ENCODE results near the gene BDKRB2.

Gene BDKRB2

DNA sequence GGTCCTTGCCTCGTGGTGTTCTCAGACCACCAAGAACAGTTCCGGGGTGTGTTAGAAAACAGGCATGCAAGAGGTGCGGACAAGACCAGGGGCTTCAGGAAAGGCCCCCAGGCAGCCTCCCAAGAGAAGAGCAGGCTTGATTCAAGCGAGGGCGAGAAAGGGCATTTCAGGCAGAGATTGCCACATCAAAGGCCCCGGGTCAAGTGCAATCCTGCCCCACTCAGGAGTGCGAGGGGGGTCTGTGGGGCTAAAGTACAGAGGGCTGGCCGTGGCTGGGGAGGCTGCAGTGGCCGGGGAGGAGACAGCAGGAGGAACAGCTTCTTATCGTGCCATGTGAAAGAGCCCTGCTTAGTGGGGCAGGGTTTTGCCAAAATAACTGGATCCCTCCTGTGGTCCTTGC lies 2.7 kb upstream of the BDKRB2 start:
- no peak for DNase-seq

DNA sequence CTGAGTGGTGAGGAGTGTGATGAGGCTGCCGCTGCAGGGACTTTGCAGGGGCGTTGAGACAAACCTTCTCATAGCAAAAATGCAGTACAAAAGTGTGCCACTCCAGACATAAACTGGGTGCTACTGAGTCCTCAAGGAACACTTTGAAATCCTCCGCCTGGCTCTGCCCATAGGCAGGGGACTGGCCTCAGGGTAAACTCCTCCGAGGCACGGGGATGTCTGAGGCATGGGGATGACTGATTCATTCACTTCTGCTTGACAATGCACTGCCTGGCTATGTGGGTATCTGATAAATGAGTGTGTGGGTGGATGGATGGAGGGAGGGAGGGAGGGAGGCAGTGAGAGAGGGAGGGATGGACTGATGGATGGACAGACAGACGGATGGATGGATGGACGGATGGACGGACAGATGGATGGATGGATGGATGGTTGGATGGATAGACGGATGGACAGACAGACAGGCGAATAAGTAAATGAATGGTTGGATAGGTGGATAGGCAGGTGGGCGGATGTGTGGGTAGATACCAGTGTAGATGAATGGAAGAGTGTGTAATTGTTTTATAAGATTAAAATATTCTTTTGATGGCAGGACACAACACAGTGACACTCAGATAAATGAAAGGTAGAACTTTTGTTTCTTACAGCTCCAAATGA lies 2.1 kb upstream of the BDKRB2 start:
- DNase-seq, result no peak

DNA sequence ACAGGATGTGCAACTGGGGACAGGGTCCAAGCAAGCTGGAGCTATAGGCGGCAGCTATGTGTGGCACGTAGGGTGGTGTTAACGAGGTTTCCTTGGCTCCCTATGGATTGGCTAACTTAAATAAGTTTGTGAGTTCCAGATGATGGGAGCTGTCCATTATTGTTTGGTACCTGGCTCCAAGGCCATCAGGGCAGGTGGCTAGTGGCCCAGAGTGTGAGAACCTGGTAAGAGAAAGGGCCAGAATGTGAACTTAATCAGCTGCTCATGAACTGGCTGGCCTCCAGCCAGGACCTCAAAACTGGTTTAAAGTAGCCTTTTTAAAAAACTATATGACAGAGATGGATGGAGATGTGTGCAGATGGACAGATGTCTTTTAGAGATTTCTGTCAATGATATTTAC lies 1.5 kb upstream of the BDKRB2 start:
- no peak for DNase-seq

DNA sequence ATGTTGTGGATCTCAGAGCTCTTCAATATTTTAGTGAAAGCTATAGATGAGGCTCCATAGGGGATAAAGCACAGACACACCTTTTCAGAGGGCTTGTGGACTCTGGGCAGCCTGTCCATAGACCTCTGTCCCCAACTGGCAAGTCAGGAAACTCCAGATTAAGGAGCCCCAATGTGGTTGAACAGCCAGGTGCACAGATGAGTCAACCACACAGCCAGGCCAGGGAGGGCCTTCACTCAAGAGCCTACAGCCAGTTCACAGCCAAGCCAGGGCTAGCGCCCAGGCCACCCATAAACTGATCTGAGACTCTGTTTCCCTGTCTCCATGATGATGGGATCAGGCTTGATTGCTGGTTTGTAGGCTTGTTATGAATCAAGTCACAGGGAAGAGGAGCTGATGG lies 1.0 kb upstream of the BDKRB2 start:
- no peak for DNase-seq

DNA sequence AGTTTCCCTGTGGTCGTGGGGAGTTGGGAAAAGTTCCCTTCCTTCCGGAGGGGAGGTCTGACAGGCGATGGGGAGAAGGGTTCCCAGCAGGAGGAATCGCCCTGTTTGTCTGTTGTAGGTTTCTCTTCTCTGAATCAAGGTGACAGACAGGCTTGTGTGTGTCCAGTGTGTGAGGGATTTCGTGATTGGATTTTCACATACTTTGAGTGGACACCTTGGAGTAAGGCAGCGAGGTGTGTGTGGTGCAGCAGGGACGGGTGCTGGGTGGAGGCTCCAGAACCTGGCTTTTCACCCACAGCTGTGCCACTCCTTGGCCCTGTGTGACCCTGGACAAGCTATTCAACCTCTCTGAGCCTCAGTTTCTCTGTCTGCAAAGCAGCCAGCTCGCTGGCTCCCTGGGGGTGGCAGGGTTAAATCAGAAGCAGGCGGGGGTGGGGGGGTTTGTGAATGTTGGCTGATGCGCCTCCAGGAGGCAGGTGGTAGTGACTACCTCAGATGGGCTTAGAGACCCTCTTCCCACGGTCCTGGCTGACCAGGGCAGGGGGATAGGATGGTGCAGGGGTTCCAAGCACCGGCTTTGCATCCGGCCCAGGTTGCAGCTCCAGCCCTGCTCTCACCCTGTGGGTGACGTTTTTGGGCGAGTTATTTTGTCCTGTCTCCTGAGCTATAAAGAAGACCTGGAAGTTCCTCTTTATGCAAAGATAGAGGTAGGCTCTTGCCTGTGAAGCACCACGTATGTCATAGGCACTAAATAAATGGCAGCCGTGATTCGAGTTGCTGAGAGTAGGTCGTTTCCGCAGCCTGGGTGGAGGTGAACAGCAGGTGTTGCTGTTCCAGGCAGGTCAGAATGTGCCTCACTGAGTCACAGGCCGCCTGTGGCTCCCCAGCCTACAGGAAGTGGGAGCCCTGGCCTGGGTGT lies 679 bp downstream of the BDKRB2 start:
- DNase-seq, result no peak

DNA sequence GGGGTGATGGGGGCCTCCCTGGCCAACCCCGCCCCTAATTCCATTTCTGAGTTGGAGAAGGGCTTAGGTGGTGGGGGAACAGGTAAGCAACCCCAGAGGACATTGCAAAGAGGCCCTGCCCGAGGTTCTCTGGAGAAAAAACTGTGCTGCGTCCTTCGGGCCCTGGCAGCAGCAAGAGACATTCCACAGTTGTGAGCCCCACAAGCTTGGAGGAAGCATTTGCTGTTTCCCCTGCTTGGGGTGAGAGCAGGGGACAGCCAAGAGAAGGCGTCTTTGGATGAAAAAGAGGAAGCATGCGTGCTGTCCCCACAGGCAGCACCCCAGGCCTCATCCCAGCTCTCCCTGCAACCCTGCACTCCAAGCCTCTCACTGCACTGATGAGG lies 1.3 kb downstream of the BDKRB2 start:
- no peak for DNase-seq

DNA sequence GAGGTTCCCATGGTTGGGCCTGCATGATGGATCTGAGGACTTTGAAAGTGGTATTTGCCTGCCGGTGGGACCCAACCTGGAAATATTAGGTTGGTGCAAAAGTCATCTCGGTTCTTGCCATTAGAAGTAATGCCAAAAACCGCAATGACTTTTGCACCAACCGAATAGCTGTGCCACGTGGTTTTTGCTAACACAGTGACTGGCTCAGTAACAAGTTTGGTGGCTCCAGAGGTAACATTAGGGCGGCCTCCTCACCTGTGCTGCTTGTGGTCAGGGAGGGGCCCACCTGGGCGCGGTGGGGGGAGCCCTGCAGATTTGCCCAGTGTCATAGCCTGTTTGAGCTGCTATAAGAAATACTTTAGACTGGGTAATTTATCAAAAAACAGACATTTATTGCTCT lies 1.8 kb downstream of the BDKRB2 start:
- no peak for DNase-seq

DNA sequence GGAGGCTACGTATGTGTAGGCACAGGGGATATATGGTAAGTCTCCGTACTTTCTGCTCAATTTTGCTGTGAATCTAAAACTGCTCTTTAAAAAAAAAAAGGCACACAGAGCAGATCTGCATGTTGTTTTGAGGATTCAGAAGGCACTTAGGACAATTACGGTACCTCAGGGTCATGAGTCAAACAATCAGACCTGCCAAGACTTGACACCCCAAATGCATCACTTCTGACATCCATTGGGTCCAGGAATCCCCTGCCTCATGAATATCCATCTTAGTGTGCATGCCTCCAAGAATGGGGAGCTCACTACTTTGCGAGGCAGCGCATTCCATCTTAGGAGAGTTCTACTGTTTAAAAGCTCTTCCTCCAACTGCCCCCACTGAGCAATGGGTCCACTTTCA lies 3.0 kb downstream of the BDKRB2 start:
- no peak for DNase-seq

DNA sequence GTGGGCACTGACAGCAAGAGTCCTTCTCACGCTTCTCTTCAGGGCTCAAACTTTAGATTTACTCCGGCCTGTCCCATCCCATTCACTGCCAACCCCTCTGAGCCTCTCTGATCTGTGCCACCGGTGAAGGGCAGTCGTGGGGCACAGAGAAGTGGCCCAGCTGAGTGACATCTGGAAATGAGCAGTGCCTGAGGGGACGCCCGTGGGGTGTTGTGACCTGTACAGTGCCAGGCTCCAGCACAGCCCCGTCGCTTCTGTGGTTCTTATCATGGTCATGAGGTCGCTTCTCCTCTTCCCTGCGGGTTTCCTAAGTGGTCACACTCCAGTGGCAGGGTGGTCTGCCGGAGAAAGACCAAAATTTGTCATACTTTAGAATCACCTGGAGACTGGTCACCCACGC lies 4.1 kb downstream of the BDKRB2 start:
- no peak for DNase-seq

DNA sequence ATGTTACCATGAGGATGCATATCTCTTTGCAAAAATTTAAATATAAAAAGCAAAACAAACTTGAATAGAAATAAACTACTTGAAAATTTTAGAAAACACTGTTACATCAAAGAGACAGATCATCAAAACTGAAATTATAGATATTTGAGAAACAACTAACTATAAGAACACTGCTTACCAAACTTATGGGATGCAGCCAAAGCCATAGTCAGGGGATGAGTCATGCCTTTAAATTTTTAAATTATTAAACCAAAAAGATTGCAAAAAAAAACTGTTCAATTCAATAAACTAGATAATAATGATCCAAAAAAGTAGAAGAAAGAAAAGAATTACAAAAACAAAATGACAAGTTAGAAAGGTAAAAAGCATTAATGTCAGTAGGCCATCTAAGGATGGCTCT lies 7.5 kb downstream of the BDKRB2 start:
- no peak for DNase-seq

DNA sequence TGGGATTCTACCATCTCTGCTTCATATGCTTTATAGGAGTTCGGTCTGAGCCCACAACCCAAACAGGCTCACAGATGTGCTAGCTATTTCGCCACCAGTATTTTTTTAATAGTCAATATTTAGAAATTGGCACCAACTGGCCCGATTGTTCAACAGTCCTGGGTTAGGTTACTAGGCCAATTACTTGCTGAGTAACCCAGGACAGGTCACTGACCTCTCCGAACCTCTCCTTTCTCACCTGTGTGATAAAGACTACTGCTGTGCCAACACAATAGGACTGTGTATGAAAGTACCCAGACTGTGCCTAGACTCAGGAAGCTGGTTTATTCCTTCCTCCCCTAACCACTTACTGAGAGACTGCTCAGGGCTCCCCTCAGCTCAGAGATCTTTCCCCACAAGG lies 8.3 kb downstream of the BDKRB2 start:
- DNase-seq, result no peak

DNA sequence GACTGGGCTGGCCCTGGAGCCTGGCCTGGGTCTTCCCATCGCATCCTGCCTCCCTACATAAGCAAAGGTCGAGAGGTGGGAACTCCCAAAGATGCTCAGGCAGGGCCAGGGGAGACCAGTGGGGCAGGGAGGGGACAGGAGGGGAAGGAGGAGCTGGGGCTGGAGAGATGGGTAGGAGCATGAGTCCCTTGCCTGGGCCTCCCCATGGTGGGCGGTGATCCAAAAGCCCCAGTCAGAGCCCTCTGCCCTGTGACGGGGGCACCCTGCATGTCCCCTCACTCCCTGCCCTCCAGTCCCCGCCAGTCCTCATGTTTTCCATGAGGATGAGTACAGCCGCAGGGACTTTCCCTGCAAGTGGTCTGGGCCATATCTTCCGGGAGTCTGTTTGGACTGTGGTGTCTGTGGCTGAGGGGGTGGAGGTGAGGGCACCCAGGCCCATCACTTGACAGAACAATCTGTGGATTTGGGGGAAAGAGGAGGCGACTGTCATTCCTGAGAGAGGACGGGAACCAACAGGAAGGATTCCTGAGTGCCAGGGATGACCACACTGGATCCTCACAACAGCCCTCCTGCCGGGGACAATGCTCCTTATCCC lies 9.3 kb downstream of the BDKRB2 start:
- no peak for DNase-seq

DNA sequence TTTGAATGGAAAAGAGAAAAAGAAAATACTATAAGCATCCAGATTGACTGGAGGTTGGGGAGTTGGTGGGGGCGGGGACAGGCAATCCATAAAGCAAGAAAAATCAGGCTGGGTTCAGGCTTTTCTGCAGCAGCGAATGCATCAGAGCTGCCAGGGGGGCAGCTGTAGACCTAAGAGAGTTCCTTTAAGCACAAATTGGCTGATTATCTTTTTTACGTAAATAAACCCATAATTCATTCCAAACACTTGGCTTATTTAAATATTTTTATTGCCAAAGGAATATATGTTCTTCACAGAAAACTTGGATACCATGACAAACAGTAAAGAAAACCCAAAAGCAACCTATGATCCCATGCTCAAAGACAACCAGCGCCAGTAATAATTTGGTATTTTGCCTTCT lies 10.2 kb downstream of the BDKRB2 start:
- no peak for DNase-seq

DNA sequence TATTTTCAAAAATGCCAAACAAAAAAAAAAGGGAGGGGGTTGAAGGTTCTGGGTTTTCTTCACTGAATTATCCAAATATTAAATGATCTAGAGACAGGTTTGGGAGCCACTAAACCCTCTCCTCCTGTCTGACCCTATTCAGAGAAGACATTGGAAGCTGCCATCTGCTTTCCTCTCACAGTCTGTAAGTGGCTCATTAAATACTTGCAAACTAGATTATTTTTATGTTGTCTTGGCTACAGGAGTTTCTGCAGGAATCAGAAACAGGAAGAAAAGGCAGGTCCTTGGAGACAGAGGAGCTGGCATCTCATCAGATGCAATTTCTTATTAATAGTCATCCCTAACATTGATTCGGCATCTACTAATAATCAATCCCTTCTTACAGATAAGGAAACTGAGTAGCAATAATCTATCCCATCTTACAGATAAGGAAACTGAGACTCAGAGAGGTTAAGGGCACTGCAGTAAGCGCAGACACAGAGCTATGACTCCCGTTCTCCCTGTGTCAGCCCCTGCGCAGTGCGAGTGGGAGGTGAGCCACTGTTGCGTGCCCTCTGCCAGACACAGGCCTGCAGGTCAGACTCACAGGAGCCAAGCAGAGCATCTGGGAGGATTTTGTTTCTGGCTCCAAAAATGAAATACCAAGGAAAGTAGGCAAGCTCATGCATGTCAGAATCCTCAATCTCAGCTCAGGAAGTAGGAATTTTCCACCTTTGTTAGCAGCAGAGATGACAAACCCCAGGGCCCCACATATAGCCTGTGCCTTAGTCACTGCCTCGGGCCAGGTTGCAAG lies 11.0 kb downstream of the BDKRB2 start:
- no peak for DNase-seq

DNA sequence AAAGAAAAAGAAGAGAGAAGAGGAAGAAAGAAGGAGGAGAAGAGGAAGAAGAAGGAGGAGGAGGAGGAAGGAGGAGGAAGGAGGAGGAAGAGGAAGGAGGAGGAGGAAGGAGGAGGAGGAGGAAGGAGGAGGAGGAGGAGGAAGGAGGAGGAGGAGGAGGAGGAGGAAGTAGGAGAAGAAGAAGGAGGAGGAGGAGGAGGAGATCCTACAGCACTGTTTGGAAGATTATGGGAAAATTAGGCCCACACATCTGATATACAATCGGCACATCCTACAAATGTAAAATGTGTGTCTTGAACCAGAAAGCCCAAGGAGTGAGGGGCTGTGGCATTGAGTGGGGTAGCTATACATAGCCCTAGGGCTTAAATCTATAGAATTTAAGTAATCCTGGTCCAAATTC lies 12.0 kb downstream of the BDKRB2 start:
- no peak for DNase-seq

DNA sequence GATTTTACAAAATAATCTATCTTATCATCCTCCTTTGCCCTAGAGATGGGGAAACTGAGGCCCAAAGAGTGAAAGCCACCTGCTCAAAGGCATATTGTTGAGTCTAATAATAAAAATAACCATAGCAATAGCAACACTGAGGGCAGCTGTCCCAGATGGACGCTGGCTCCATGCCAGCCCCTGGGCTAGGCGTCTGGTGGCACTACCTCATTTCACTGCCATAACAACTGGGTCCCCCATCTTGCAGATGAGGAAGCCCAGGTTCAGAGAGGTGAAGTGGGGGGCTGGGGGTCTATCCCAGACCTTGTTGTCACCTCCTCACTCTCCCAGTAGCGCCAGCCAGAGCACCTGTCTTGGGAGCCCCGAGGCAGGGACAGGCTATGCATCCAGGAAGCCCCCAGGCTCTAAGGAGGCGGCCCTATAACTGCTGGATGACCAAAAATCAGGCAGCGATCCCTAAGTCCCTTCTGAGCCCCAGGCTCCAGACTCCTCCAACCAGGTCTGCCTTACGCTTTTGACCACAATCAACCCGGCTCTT lies 12.8 kb downstream of the BDKRB2 start:
- no peak for DNase-seq

DNA sequence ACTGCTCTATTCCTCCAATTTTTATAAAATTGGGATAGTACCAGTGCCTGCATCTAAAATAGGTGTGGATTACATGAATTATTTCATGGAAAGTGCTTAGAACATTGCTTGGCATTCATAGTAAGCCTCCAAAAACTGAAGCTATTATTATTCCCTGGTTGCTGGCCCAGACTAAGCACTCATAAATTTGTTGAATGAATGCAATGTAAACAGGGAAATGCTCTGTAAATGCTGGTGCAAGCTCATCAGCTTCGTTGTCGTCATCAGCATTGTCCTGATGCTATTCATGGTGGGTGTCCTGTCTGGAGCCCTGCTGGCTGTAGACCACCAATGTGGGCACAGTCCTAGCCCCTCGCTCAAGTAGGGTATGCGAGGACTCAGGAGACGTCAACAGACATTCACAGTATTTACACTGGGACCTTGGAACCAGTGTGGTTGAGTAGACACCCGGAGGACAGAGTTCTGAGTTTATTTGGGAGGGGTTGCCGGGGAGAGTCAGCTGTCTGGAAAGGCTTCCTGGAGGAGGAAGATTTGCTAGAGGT lies 16.5 kb downstream of the BDKRB2 start:
- no peak for DNase-seq

DNA sequence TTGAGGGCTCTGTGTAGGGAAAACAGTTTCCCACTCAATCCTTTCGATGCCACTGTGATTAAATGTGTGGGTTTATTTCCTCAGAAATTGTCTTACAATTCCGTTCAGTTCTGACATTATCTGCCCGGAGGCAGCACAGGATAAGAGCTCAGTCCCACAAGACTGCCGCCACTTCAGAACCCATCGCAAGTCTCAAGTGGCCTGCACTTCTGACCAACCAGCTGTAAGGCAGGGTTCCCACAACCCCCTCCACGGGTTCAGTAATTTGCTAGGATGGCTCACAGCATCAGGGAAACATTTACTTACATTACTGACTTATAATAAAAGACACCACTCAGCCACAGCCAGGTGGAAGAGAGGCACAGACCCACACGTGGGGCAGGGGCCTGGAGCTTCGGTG lies 17.2 kb downstream of the BDKRB2 start:
- DNase-seq, result no peak

DNA sequence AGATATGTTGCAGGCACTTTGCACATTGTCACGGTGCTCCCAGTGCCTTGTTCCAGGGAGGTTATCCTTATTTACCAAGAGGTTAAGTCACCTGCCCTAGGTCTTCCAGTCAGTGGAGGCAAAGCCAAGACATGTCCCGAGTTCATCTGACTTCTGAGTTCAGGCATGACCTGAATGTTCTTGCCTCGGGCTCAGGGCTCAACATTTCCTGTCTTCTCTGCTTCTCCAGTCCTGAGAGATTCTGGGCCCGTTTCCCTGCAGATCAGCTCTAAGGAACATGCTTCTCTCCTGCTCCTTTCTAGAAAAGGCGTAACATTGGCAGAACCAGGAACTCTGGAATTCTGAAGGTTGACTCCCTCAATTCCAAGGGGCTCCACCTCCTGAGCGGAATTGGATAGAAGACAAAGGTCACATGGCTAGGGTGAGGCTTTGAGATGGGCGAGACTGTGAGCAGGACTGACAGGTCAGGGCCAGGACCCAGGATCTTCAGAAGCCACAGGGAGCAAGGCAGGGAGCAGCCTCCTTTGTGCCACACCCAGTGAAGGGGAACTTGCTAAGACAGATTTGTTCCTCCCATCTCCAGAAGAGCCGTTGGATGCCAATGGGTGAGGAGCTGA lies 19.9 kb downstream of the BDKRB2 start:
- DNase-seq, result no peak

DNA sequence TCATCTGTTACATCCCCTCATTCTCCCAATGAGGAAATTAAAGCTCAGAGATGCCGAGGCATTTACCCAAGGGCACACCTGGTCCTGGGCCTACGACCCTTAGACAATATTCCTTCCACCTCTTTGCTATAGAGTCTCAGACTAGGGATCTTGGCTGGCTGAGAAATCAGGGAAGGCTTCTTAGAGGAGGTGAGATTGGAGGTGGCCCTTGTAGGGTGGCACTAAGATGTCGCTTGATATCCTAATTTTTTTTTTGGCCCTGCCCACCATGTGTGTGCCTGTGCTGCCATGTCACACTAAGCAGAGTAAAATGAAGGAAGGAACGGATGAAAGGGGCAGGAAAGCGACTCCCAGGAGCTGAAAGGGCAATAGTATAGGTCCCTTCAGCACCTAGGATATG lies 20.6 kb downstream of the BDKRB2 start:
- DNase-seq, result no peak

DNA sequence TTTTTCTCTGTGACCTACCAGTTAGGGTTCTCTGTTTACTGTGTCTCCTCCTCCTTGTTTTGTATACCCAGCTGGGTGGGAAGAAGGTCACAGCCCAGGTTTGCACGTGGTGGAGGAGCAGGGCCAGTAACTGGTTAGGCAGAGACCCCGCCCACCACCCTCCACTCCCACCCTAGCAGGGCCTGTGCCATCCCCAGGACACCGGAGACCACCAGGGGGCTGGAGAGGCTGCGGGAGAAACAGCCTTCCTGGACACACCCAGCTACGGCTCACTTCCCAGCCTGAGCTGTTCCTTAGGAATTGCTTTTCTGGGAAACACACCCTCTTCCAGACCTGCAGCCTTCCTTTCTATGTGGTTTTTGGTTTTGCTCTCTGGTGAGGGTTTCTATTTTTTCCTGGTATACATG lies 21.1 kb downstream of the BDKRB2 start:
- DNase-seq, result no peak

DNA sequence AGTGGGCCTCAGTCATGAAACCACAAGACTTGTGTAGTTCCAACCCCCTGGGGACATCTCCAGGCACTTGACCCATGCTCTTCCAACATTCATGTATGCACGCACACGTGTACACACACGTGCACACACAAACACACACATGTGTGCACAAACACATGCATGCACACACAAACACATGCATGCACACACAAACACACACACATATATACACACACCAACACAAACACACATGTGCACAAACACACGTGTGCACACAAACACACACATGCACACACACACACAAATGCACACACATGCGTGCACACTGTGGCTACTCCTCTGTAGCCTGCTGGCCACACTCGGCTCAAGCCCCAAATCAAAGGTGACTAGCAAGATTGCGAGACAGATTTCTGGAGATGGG lies 22.8 kb downstream of the BDKRB2 start:
- no peak for DNase-seq
